Duodenal mucosa (tissue), 2 donors: Measurements from ENCODE around the gene CD101.
A peak's percentile ranks its signal among the peaks of the same experiment; 100 is the strongest.

Experiments
- H3K27ac ChIP-seq: one replicate; pipeline ENCODE4 v1.7.0; 2013; ENCODE audit warnings: low read depth, low read length
- H3K27me3 ChIP-seq, 2 donors: one replicate each; pipeline ENCODE4 v1.7.0; 2013; ENCODE audit warnings: low read length in 2 of 2, control low read depth in 1 of 2; ENCODE audit not compliant: insufficient read depth in 2 of 2, control insufficient read depth in 1 of 2
- H3K36me3 ChIP-seq, 2 donors: one replicate each; pipeline ENCODE4 v1.7.0; 2013; ENCODE audit warnings: low read length in 2 of 2, control low read depth in 1 of 2; ENCODE audit not compliant: insufficient read depth in 2 of 2, control insufficient read depth in 1 of 2
- H3K4me1 ChIP-seq, 2 donors: one replicate each; pipeline ENCODE4 v1.7.0; 2013; ENCODE audit warnings: low read length in 2 of 2, control low read depth in 1 of 2; ENCODE audit not compliant: insufficient read depth in 2 of 2, control insufficient read depth in 1 of 2
- H3K4me3 ChIP-seq, 2 donors: one replicate each; pipeline ENCODE4 v1.7.0; 2013; ENCODE audit warnings: low read length in 2 of 2, low read depth in 1 of 2
- H3K9ac ChIP-seq, 2 donors: one replicate each; pipeline ENCODE4 v1.7.0; 2013; ENCODE audit warnings: low read length in 2 of 2, low read depth in 1 of 2
- H3K9me3 ChIP-seq, 2 donors: one replicate each; pipeline ENCODE4 v1.7.0; 2013; ENCODE audit warnings: low read length in 2 of 2, control low read depth in 1 of 2; ENCODE audit not compliant: control insufficient read depth in 1 of 2

CD101 gene

DNA sequence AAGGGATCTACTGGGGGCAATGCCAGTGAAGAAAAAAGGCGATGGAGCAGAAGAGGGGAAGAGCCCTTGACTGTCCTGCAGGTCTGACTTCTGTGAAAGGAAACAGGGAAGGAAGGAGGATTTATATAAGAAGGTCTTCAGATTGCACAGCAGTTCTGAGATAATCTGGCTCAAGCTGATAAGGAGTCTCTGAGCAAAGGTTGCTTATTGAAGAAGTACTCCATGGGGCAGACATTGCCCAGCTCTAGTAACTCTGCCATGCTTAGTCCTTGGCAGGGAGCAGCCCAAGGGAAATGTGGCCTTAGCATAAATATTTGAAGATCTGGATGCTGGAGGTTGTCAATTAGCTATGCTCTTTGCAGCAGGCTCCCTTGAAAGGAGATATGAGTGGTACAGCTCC, 42.7 kb downstream of the CD101 start:
- Histone ChIP-seq H3K9me3 (peaks cover 0 to 4% of the 10 kb centered on the region in 2 donors), H3K4me3 (no peak overlapping the region), H3K36me3 (no peaks in the 10 kb centered on the region), H3K27ac (no peak overlapping the region), H3K4me1 (peaks cover 0 to 3% of the 10 kb centered on the region in 2 donors), H3K9ac (no peak overlapping the region), H3K27me3 (no peaks in the 10 kb centered on the region)

DNA sequence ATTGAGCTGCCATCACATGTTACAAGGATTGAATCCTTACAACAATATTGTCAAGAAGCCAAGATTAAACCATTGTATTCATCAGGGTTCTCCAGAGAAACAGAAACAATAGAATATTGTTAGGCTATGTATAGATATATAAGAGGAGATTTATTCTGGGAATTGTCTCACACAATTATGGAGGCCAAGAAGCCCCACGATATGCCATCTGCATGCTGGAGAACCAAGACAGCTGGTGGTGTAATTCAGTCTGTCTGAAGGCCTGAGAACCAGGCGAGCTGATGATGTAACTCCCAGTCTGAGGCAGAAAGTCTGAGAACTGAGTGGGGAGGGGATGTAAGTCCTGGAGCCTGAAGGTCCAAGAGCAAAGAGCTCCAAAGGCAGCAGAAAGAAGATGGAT, 44.1 kb downstream of the CD101 start:
- Histone ChIP-seq H3K4me3 (no peak overlapping the region), H3K9me3 (peaks cover 0 to 4% of the 10 kb centered on the region in 2 donors)

DNA sequence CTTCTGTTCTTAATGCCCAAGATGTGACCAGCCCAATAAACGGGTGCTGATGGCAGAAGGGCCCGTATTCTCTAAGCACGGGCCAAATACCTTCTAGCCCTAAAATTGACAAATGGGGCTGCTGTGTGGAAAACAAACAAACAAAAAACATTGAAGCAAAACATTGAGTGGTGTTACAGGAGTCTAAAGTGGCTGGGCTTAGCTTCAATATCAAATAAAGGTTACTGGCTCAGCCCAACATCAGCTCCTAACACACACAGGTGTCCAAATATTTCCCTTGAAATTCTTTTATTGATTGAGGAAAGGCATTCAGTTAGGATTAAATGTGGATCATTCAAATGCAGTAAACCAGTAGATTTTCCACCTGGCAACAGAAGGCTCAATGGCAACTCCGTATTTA, 45.2 kb downstream of the CD101 start:
- H3K36me3 ChIP-seq = no peaks in the 10 kb centered on the region
- peaks cover 0 to 4% of the 10 kb centered on the region in 2 donors for H3K9me3 ChIP-seq
- H3K4me1 ChIP-seq = peaks cover 6 to 11% of the 10 kb centered on the region in 2 donors
- H3K27me3 ChIP-seq = no peaks in the 10 kb centered on the region
- no peak overlapping the region for H3K4me3 ChIP-seq
- H3K27ac ChIP-seq = no peak overlapping the region
- no peak overlapping the region for H3K9ac ChIP-seq

More for the DNA sequence above, 44.1 kb downstream of the CD101 start:
- H3K9ac ChIP-seq = no peak overlapping the region
- H3K27ac ChIP-seq = no peak overlapping the region
- H3K27me3 ChIP-seq = no peaks in the 10 kb centered on the region
- peaks cover 0 to 3% of the 10 kb centered on the region in 2 donors for H3K4me1 ChIP-seq
- no peaks in the 10 kb centered on the region for H3K36me3 ChIP-seq

DNA sequence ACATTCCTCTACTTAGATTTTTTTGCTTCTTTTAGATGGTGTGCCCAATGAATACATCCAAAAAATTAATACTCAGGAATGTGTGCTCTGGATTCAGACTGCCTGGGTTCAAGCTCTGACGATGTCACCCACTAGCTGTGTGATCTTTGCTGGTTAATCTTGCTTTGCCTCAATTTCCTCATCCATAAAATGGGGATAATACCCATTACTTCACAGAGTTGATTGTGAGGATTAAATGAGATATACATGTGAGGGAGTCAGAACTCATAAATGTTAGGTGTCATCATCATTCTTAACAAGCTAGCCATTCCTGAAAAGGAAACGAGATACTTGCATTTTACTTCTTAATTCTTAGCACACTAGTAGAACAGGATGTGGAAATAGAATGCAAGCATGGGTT, 45.7 kb downstream of the CD101 start:
- no peak overlapping the region for H3K4me3 ChIP-seq
- H3K9ac ChIP-seq = no peak overlapping the region
- no peaks in the 10 kb centered on the region for H3K36me3 ChIP-seq
- H3K27me3 ChIP-seq = no peaks in the 10 kb centered on the region
- peaks cover 0 to 4% of the 10 kb centered on the region in 2 donors for H3K9me3 ChIP-seq
- no peak overlapping the region for H3K27ac ChIP-seq
- peaks cover 9 to 11% of the 10 kb centered on the region in 2 donors for H3K4me1 ChIP-seq

DNA sequence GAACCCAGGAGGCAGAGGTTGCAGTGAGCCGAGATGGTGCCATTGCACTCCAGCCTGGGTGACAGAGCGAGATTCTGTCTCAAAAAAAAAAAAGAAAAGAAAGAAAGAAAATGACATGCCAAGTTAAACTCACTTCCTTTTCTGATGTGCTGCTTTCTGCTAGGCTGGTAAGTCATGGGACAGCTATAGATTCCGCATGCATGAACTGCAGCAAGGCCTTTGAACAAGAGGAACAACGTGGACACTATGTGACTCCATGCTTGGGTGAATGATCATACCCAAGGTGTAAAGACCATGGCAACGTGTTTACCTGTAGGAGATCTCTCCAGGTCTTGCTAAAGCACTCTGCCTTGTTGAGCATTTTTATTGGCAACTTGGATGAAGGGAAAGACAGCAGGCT, 48.3 kb downstream of the CD101 start:
- no peak overlapping the region for H3K27ac ChIP-seq

DNA sequence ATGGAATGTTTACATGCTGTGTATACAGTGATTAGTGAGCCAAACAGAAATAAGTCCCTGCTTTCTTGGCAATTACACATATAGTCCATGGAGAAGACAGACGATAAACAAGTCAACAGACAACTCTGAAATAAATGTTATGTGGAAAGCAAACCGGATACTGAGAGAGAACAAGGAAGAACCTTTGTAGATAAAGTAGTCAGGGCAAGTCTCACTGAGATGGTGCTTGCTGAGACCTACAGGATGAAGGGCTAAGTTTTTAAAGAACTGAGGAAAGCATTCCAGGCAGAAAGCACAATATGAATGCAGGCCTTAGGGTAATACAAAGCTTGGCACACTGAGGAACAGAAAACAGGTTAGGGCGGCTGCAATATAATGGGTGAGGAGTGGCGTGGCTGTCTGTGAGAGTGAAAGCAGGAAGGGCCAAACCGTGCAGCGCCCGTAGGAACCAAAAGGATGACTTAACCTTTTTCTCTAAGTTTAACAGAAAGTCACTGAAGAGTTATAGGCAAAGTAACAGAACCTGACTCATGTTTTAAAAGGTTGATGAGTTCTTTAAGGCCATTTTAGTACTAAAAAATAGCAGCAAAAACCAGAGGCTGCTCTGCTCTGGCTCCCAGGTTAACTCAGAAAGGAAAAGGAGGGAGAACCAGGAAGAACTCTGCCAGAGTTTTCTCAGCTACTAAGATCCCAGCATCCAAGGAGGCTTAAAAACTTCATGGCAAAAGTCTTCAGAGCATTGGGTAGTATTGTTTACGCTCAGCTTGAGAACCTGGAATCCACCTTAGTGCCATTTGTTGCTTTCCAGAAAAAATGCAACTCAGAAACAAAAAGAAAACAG, 49.9 kb downstream of the CD101 start:
- Histone ChIP-seq H3K27me3 (no peaks in the 10 kb centered on the region), H3K27ac (peak overlapping the region; percentile 1), H3K4me1 (peaks cover 8 to 10% of the 10 kb centered on the region in 2 donors), H3K9me3 (no peaks in the 10 kb centered on the region), H3K36me3 (no peaks in the 10 kb centered on the region), H3K9ac (peak overlapping the region; percentile 57 to 68), H3K4me3 (peak overlapping the region; percentile 59 to 65)

More for the DNA sequence above, 48.3 kb downstream of the CD101 start:
- H3K9ac ChIP-seq = no peak overlapping the region
- H3K4me1 ChIP-seq = peaks cover 8 to 10% of the 10 kb centered on the region in 2 donors
- H3K27me3 ChIP-seq = no peaks in the 10 kb centered on the region
- H3K4me3 ChIP-seq = no peak overlapping the region
- H3K9me3 ChIP-seq = no peaks in the 10 kb centered on the region
- no peaks in the 10 kb centered on the region for H3K36me3 ChIP-seq

DNA sequence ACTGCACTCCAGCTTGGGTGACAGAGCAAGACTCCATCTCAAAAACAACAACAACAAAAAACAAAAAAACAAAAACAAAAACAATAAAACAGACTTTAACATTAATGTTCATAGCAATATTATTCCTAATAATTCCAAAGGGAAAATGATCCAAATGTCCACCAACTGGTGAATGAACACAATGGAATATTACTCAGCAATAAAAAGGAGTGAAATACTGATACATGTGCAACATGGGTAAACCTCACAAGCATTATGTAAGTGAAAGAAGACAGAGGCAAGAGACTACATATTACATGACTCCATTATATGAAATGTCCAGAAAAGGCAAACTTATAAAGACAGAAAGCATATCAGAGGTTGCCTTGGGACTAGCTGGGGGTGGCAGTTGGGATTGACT, 52.5 kb downstream of the CD101 start:
- H3K27ac ChIP-seq = no peak overlapping the region
- no peak overlapping the region for H3K4me3 ChIP-seq
- H3K27me3 ChIP-seq = no peaks in the 10 kb centered on the region
- no peak overlapping the region for H3K9ac ChIP-seq
- H3K9me3 ChIP-seq = no peaks in the 10 kb centered on the region
- H3K4me1 ChIP-seq = peaks cover 13 to 14% of the 10 kb centered on the region in 2 donors
- no peaks in the 10 kb centered on the region for H3K36me3 ChIP-seq

DNA sequence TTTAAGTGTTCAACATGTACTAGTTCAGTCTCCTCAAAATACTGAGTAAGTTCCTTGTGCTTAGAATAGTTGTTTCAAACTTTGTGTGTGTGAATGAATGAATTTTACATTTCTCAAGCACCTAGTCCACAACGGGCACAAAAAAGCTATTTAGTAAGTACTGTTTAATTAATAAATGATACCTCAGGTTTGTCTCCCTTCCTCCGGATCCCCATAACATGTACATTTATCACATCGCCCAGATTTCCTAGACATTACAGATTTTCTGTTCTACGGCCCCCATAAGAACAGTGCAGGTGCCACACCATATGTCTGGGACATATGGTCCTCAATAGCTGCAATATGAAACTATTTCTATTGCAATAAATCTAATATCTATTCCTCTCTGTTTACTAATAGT, 57.2 kb downstream of the CD101 start:
- Histone ChIP-seq H3K9ac (peak overlapping the region; percentile 86 to 92), H3K4me1 (peaks cover 12 to 13% of the 10 kb centered on the region in 2 donors), H3K27me3 (no peaks in the 10 kb centered on the region), H3K9me3 (no peaks in the 10 kb centered on the region), H3K27ac (no peak overlapping the region), H3K4me3 (peak overlapping the region; percentile 95 to 97), H3K36me3 (no peaks in the 10 kb centered on the region)

DNA sequence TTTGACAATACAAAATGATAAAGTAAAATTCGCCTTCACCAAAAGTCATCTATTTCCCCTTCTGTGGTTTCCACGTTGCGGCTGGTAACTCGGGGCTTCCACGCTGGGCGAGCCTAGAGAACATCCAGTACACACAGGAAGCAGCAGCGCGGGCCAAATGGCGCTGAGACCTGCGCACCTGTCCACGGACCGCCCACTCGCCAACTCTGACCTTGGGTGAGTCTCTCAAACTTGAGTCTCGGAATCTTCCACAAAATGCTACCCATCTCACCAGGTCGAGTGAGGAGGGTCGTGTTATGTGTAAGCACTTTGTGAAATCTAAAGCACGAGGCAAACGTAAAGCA, 57.7 kb downstream of the CD101 start:
- peaks cover 12 to 13% of the 10 kb centered on the region in 2 donors for H3K4me1 ChIP-seq
- peak overlapping the region; percentile 86 to 92 for H3K9ac ChIP-seq
- peak overlapping the region; percentile 48 for H3K27ac ChIP-seq

DNA sequence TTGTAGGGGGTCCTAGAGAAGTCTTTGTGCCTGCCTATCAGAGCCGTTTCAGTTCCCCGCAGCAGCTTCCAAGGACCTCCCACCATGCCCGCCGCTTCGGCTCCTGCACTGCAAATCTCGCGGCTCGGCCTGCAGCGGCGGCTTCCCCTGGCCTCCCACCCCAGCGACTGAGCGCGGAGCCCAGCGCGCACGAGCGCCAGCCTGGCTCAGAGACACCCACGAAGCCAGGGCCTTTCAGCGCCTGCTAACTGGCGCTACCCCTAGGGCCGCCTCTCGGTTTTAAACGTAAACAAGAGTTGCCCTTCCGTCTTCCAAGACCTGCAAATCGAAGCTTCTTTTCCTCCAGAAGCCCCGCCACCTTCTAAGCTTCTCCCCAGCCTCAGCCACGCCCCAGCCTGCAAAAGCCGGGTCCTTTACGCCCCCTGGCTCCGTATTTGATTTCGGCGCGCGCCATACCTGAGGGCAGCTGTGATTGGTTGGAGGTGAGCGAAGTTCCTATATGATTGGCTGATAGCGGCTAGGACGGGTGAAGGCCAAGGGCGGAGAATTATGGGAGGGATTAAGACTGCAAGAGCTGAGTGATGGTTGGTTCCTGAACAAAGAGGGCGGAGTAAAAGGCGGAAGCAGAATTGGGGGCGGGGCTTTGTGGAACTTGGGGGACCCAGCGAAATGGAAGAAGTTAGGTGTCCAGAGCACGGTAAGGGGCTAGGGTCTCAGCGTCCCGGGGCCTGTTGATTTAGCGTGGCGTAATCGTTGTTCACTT, 58.3 kb downstream of the CD101 start, which contains the start of gene TTF2:
Gene TTF2 (plus strand): TSS at position 649 of the 763 bp plus-strand sequence. CDS start 21 bp downstream, at position 670.
- peaks cover 12 to 13% of the 10 kb centered on the region in 2 donors for H3K4me1 ChIP-seq
- peak within 1 kb of the TSS; percentile 48 for H3K27ac ChIP-seq
- H3K9ac ChIP-seq = peak within 1 kb of the TSS; percentile 86 to 92
- no peaks in the 10 kb centered on the region for H3K9me3 ChIP-seq
- peak within 1 kb of the TSS; percentile 95 to 97 for H3K4me3 ChIP-seq
- no peaks in the 10 kb centered on the region for H3K27me3 ChIP-seq
- no peaks in the 10 kb centered on the region for H3K36me3 ChIP-seq

More for the DNA sequence above, 57.7 kb downstream of the CD101 start:
- H3K9me3 ChIP-seq = no peaks in the 10 kb centered on the region
- no peaks in the 10 kb centered on the region for H3K27me3 ChIP-seq
- no peaks in the 10 kb centered on the region for H3K36me3 ChIP-seq
- H3K4me3 ChIP-seq = peak overlapping the region; percentile 95 to 97
